HCT116 (cell line): ENCODE measurements around the gene UBR2. TPM values are rescaled to one million over a fixed set of nuclear protein-coding genes. Genes with fewer than 3 reads are reported as not detected.
A peak's percentile ranks its signal among the peaks of the same experiment; 100 is the strongest.

Experiments
- ATAC-seq: fragments of 200-7000 bp; cut with Tn5 transposase; 2 replicates; pipeline ENCODE4 v1.9.1; 2020; ENCODE audit warnings: mild to moderate bottlenecking, moderate library complexity
- BruUV-seq: library from RNA; stranded (reverse); fragments of 400-500 nt; replicated peaks from 2 replicates; lab custom pipeline; 2021; lab: Mats Ljungman, UMichigan
- CTCF ChIA-PET: fragments of 300-600 bp; sonication (Branson Sonifier 250); formaldehyde crosslinking; loops from one replicate; lab custom pipeline; 2021; ENCODE audit warnings: antibody characterized with exemption; lab: Charles Lee
- POLR2A ChIA-PET: fragments of 300-600, 350-600 bp; sonication (Branson Sonifier 250); formaldehyde crosslinking; loops from one replicate; lab custom pipeline; 2021; ENCODE audit warnings: antibody characterized with exemption; lab: Charles Lee
- RAD21 ChIA-PET, 2 experiments: fragments of 300-600 bp; sonication (Branson Sonifier 250); formaldehyde crosslinking; loops; one replicate each; lab custom pipeline; 2023; ENCODE audit warnings: low total read pairs in 2 of 2; ENCODE audit not compliant: uncharacterized antibody in 2 of 2, unreplicated experiment in 2 of 2, low non-redundant PET in 1 of 2; lab: Charles Lee
- DNase-seq: peaks from one replicate; pipeline ENCODE4 v3.0.0-alpha.2; 2010; ENCODE audit warnings: low read depth, low spot score
- H2AFZ ChIP-seq: fragments of 200-600 bp; shearing (Covaris generic), sonication (generic); 2 replicates; pipeline ENCODE4 v1.6.1; 2017; ENCODE audit warnings: low read depth, mixed run types, mixed read lengths, antibody characterized with exemption, low read length; ENCODE audit not compliant: poor library complexity, severe bottlenecking
- H3K27ac ChIP-seq: 2 replicates; pipeline ENCODE4 v1.5.1; 2012; ENCODE audit warnings: low read depth, low read length
- H3K27me3 ChIP-seq: fragments of 200-600 bp; sonication (generic); 2 replicates; pipeline ENCODE4 v1.6.1; 2016; ENCODE audit warnings: mixed run types, low read length, mixed read lengths; ENCODE audit not compliant: insufficient read depth
- H3K36me3 ChIP-seq, 2 experiments: fragments of 200-500 bp in 1 of 2; fragments of 200-600 bp in 1 of 2; sonication (Bioruptor generic) in 1 of 2; sonication (generic) in 1 of 2; 2 replicates each; pipeline versions ENCODE4 v1.5.1 to v1.6.1; 2014 to 2016; ENCODE audit warnings: low read length in 2 of 2, inconsistent platforms in 1 of 2, mixed read lengths in 1 of 2, mixed run types in 1 of 2; ENCODE audit not compliant: insufficient read depth in 2 of 2, control insufficient read depth in 1 of 2
- H3K4me1 ChIP-seq, 2 experiments: fragments of 200-600 bp in 1 of 2; sonication (generic) in 1 of 2; 2 replicates each; pipeline versions ENCODE4 v1.5.1 to v1.6.1; 2012 to 2017; ENCODE audit warnings: low read length in 2 of 2, inconsistent platforms in 1 of 2, mild to moderate bottlenecking in 1 of 2, mixed read lengths in 1 of 2, mixed run types in 1 of 2, moderate library complexity in 1 of 2; ENCODE audit not compliant: insufficient read depth in 2 of 2, control insufficient read depth in 1 of 2
- H3K4me2 ChIP-seq: fragments of 200-600 bp; sonication (generic); 2 replicates; pipeline ENCODE4 v1.6.1; 2017; ENCODE audit warnings: mixed run types, low read length, mixed read lengths
- H3K4me3 ChIP-seq, 2 experiments: fragments of 200-600 bp in 1 of 2; sonication (generic) in 1 of 2; replicated peaks in 1 of 2; 2 replicates each; pipeline ENCODE4 v1.5.1; 2011 to 2016; ENCODE audit warnings: low read length in 2 of 2, control low read depth in 1 of 2, low read depth in 1 of 2, mild to moderate bottlenecking in 1 of 2, mixed read lengths in 1 of 2, mixed run types in 1 of 2
- H3K79me2 ChIP-seq: fragments of 200-600 bp; sonication (generic); 2 replicates; pipeline ENCODE4 v1.6.1; 2017; ENCODE audit warnings: mild to moderate bottlenecking, mixed run types, low read length, moderate library complexity, mixed read lengths; ENCODE audit not compliant: insufficient read depth
- H3K9ac ChIP-seq: fragments of 200-600 bp; sonication (generic); 2 replicates; pipeline ENCODE4 v1.6.1; 2016; ENCODE audit warnings: low read length, mixed read lengths
- H3K9me2 ChIP-seq: fragments of 200-600 bp; sonication (generic), shearing (Covaris generic); 2 replicates; pipeline ENCODE4 v1.6.1; 2017; ENCODE audit warnings: mixed run types, mild to moderate bottlenecking, moderate library complexity; ENCODE audit not compliant: insufficient read depth
- H3K9me3 ChIP-seq, 2 experiments: fragments of 200-500 bp in 1 of 2; fragments of 200-600 bp in 1 of 2; sonication (Bioruptor generic) in 1 of 2; sonication (generic) in 1 of 2; 2 replicates each; pipeline ENCODE4 v1.6.1; 2014 to 2017; ENCODE audit warnings: low read length in 2 of 2, mixed read lengths in 2 of 2, inconsistent platforms in 1 of 2, low read depth in 1 of 2, mild to moderate bottlenecking in 1 of 2, mixed run types in 1 of 2, moderate library complexity in 1 of 2; ENCODE audit not compliant: control insufficient read depth in 1 of 2, insufficient read depth in 1 of 2
- H4K20me1 ChIP-seq: fragments of 200-600 bp; sonication (generic), shearing (Covaris generic); 2 replicates; pipeline ENCODE4 v1.6.1; 2017; ENCODE audit warnings: mixed run types, mild to moderate bottlenecking, moderate library complexity; ENCODE audit not compliant: insufficient read depth
- CBX3 ChIP-seq: IDR thresholded peaks from 2 replicates; pipeline ENCODE4 v1.6.1; 2012; ENCODE audit warnings: low read depth
- CEBPB ChIP-seq: IDR thresholded peaks from 2 replicates; pipeline ENCODE4 v1.6.1; 2012; ENCODE audit warnings: low read depth
- EGR1 ChIP-seq: IDR thresholded peaks from 2 replicates; pipeline ENCODE4 v1.6.1; 2012; ENCODE audit warnings: low read depth
- ELF1 ChIP-seq: IDR thresholded peaks from 2 replicates; pipeline ENCODE4 v1.6.1; 2012; ENCODE audit warnings: low read depth, borderline replicate concordance
- FOSL1 ChIP-seq: IDR thresholded peaks from 2 replicates; pipeline ENCODE4 v1.6.1; 2012; ENCODE audit warnings: low read depth
- JUND ChIP-seq: IDR thresholded peaks from 2 replicates; pipeline ENCODE4 v1.6.1; 2012
- POLR2A ChIP-seq: IDR thresholded peaks from 2 replicates; pipeline ENCODE4 v1.7.0; 2011; ENCODE audit warnings: borderline replicate concordance; ENCODE audit not compliant: insufficient read depth, insufficient read length; ENCODE audit errors: extremely low read depth
- POLR2AphosphoS5 ChIP-seq: IDR thresholded peaks from 2 replicates; pipeline ENCODE4 v1.6.1; 2011; ENCODE audit warnings: mild to moderate bottlenecking, low read depth, low read length, moderate library complexity
- RAD21 ChIP-seq: IDR thresholded peaks from 2 replicates; pipeline ENCODE4 v1.6.1; 2012; ENCODE audit warnings: low read depth, mild to moderate bottlenecking
- SIN3A ChIP-seq: IDR thresholded peaks from 2 replicates; pipeline ENCODE4 v1.6.1; 2012; ENCODE audit warnings: low read depth
- TCF7L2 ChIP-seq: IDR thresholded peaks from 2 replicates; pipeline ENCODE4 v1.7.0; 2011; ENCODE audit warnings: borderline replicate concordance, inconsistent platforms; ENCODE audit not compliant: insufficient read depth, insufficient read length; ENCODE audit errors: extremely low read depth
- YY1 ChIP-seq: IDR thresholded peaks from 2 replicates; pipeline ENCODE4 v1.6.1; 2011; ENCODE audit warnings: low read length, low read depth, moderate library complexity, mild to moderate bottlenecking; ENCODE audit not compliant: insufficient replicate concordance; ENCODE audit errors: extremely low read depth
- ZFX ChIP-seq: fragments of 450-650 bp; IDR thresholded peaks from 2 replicates; pipeline ENCODE4 v1.6.1; 2017
- ZNF274 ChIP-seq: fragments of 200-500 bp; sonication (Bioruptor generic); IDR thresholded peaks from 2 replicates; pipeline ENCODE4 v1.6.1; 2014; ENCODE audit warnings: mild to moderate bottlenecking, low read depth, low read length, inconsistent platforms
- intact Hi-C: fragments of 100-400 bp; cut with micrococcal nuclease; formaldehyde crosslinking; loops from 2 replicates; pipeline ENCODE4 v1.10.0; 2022
- total RNA-seq: library from RNA; stranded (reverse); gene quantifications from one replicate; pipeline ENCODE4 v1.2.1, GENCODE V29; 2021; ENCODE audit not compliant: unreplicated experiment
- TF ChIP-seq, protein P1 (sequence below): IDR thresholded peaks from 2 replicates; pipeline ENCODE4 v1.6.1; 2012
- TF ChIP-seq, protein P2 (sequence below): IDR thresholded peaks from 2 replicates; pipeline ENCODE4 v1.6.1; 2012
- TF ChIP-seq, protein P3 (sequence below), 3 experiments: fragments of 200-600 bp in 1 of 3; sonication (generic) in 1 of 3; IDR thresholded peaks in 2 of 3; conservative IDR thresholded peaks in 1 of 3; 2 replicates each; pipeline ENCODE4 v1.5.1; 2012 to 2017; ENCODE audit warnings: low read depth in 2 of 3, low read length in 2 of 3, antibody characterized with exemption in 1 of 3, borderline replicate concordance in 1 of 3, control low read depth in 1 of 3, mild to moderate bottlenecking in 1 of 3, mixed read lengths in 1 of 3, mixed run types in 1 of 3, moderate library complexity in 1 of 3; ENCODE audit not compliant: insufficient read depth in 1 of 3

The UBR2 gene
- total RNA-seq, 1 experiment from 2014 or later: 20.5 TPM

DNA sequence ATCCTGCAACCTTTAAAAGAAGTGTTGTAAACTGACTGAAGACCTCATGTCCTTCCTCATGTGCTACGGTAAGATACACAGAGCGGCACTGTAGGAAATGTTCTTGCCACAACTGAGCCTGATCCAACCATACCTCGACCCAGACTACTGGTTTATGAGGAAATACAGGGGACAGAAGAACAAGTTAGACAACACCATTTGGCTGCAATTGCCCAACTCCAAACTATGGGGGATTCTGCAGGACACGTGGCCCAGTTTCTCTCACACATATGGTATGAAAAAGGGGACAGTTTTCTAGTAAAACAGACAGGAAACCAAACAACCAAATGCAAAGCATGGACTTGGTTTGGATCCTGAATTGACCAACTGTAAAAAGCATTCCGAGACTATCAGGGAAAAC, 148.1 kb downstream of the UBR2 start:
- Histone ChIP-seq H3K4me2 (no peak overlapping the region), H3K36me3 (no peaks in the 10 kb centered on the region), H3K27me3 (no peaks in the 10 kb centered on the region), H4K20me1 (no peaks in the 10 kb centered on the region), H3K27ac (no peak overlapping the region), H2AFZ (no peak overlapping the region), H3K79me2 (no peaks in the 10 kb centered on the region), H3K4me1 (peaks cover 0 to 4% of the 10 kb centered on the region in 2 experiments; a peak in 1 of 4 replicates), H3K9me2 (no peaks in the 10 kb centered on the region), H3K9ac (no peak overlapping the region), H3K4me3 (no peak overlapping the region), H3K9me3 (peaks cover 6 to 7% of the 10 kb centered on the region in 2 experiments; a peak in 1 of 4 replicates)
- no peak for DNase-seq
- RAD21 ChIA-PET: no interaction called here
- no TSS peak for BruUV-seq
- CTCF ChIA-PET: no interaction called here
- no peak for ATAC-seq
- intact Hi-C loops: no loop called here
- POLR2A ChIA-PET: no interaction called here
- TF ChIP-seq CEBPB (peak; percentile 35; the same call in 1 of the 2 replicates), RAD21 (no peak), ZFX (no peak), CBX3 (peak; percentile 82; the same call in 1 of the 2 replicates)
- TF ChIP-seq, protein P1, sequence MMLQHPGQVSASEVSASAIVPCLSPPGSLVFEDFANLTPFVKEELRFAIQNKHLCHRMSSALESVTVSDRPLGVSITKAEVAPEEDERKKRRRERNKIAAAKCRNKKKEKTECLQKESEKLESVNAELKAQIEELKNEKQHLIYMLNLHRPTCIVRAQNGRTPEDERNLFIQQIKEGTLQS: no peak
- TF ChIP-seq, protein P2, sequence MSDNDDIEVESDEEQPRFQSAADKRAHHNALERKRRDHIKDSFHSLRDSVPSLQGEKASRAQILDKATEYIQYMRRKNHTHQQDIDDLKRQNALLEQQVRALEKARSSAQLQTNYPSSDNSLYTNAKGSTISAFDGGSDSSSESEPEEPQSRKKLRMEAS: no peak

DNA sequence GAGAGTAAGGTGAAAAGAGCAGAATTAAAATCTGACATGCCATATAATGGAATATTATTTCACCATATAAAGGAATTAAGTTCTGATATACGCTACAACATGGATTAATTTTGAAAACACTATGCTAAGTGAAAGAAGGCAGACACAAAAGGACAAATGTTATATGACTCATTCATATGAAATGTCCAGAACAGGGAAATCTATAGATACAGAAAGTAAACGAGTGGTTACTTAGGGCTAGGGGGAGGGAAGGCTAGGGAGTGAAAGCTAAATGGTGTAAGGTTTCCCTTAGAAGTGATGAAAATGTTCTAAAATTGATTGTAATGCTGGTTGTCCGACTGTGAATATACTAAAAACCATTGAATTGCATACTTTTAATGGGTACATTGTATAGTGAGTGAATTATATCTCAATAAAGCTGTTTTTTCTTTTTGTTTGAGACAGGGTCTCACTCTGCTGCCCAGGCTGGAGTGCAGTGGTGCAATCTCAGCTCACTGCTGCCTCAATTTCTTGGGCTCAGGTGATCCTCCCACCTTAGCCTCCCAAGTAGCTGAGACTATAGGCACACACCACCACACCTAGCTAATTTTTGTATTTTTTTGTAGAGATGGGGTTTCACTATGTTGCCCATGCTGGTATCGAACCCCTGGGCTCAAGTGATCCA, 150.4 kb downstream of the UBR2 start:
- POLR2A ChIA-PET: no interaction called here
- H3K36me3 ChIP-seq: no peaks in the 10 kb centered on the region
- H3K27ac ChIP-seq: no peak overlapping the region
- peaks cover 0 to 4% of the 10 kb centered on the region in 2 experiments; a peak in 1 of 4 replicates for H3K4me1 ChIP-seq
- no peak overlapping the region for H3K4me2 ChIP-seq
- RAD21 ChIA-PET: no interaction called here
- no TSS peak for BruUV-seq
- H2AFZ ChIP-seq: no peak overlapping the region
- intact Hi-C loops: no loop called here
- no peak overlapping the region for H3K9ac ChIP-seq
- no peaks in the 10 kb centered on the region for H3K27me3 ChIP-seq
- CTCF ChIA-PET: interaction anchor here (1.6 kb wide), 1 partner anchor 12 kb away, joined by 4 read pairs; no protein-coding TSS in a partner anchor
- H3K4me3 ChIP-seq: no peak overlapping the region
- H3K9me2 ChIP-seq: no peaks in the 10 kb centered on the region
- DNase-seq: no peak
- no peaks in the 10 kb centered on the region for H3K79me2 ChIP-seq
- no peak for ATAC-seq
- H3K9me3 ChIP-seq: peaks cover 6 to 7% of the 10 kb centered on the region in 2 experiments; a peak in 1 of 4 replicates
- no peaks in the 10 kb centered on the region for H4K20me1 ChIP-seq
- TF ChIP-seq TCF7L2: no peak
- TF ChIP-seq, protein P1: no peak
- no peak for TF ChIP-seq POLR2AphosphoS5
- no peak for TF ChIP-seq YY1
- TF ChIP-seq, protein P3, sequence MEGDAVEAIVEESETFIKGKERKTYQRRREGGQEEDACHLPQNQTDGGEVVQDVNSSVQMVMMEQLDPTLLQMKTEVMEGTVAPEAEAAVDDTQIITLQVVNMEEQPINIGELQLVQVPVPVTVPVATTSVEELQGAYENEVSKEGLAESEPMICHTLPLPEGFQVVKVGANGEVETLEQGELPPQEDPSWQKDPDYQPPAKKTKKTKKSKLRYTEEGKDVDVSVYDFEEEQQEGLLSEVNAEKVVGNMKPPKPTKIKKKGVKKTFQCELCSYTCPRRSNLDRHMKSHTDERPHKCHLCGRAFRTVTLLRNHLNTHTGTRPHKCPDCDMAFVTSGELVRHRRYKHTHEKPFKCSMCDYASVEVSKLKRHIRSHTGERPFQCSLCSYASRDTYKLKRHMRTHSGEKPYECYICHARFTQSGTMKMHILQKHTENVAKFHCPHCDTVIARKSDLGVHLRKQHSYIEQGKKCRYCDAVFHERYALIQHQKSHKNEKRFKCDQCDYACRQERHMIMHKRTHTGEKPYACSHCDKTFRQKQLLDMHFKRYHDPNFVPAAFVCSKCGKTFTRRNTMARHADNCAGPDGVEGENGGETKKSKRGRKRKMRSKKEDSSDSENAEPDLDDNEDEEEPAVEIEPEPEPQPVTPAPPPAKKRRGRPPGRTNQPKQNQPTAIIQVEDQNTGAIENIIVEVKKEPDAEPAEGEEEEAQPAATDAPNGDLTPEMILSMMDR (IDR thresholded peaks at IDR 0.05 in 2 of 3, conservative IDR thresholded peaks at IDR 0.05 in 1 of 3; ENCODE audit: borderline replicate concordance in 1 of 3, insufficient read depth in 1 of 3, low read depth in 2 of 3, low read length in 2 of 3): no peak
- TF ChIP-seq JUND: no peak
- TF ChIP-seq POLR2A: no peak
- TF ChIP-seq EGR1: no peak
- no peak for TF ChIP-seq ELF1
- TF ChIP-seq FOSL1: no peak
- TF ChIP-seq SIN3A: no peak
- no peak for TF ChIP-seq ZNF274
